GM15510 (cell line): ENCODE measurements around the gene STRA6.

Experiments
- POLR2A ChIP-seq: IDR thresholded peaks from 3 replicates; pipeline ENCODE4 v1.6.1; 2011; ENCODE audit warnings: borderline replicate concordance; ENCODE audit not compliant: insufficient read length; ENCODE audit errors: extremely low read depth

Gene STRA6

GRCh38 chr15:74234598-74234875, 31.9 kb upstream of the STRA6 start:
- no peak for TF ChIP-seq POLR2A

GRCh38 chr15:74233851-74234597, 31.4 kb upstream of the STRA6 start:
- no peak for TF ChIP-seq POLR2A

- no peak for TF ChIP-seq POLR2A
These were observed 30.8 kb upstream of the STRA6 start for GRCh38 chr15:74233373-74233772.

- TF ChIP-seq POLR2A: no peak
These were observed 28.9 kb upstream of the STRA6 start for GRCh38 chr15:74231475-74231874.

- TF ChIP-seq POLR2A: no peak
These were observed 27.1 kb upstream of the STRA6 start for GRCh38 chr15:74229686-74230085.

- no peak for TF ChIP-seq POLR2A
These were observed 26.1 kb upstream of the STRA6 start for GRCh38 chr15:74228723-74229081.

GRCh38 chr15:74227968-74228722, 25.6 kb upstream of the STRA6 start:
- no peak for TF ChIP-seq POLR2A

- TF ChIP-seq POLR2A: no peak
These were observed 24.4 kb upstream of the STRA6 start for GRCh38 chr15:74226761-74227540.

- TF ChIP-seq POLR2A: no peak
These were observed 23.3 kb upstream of the STRA6 start for GRCh38 chr15:74225928-74226327.

- no peak for TF ChIP-seq POLR2A
These were observed 19.9 kb upstream of the STRA6 start for GRCh38 chr15:74222240-74223119.

- no peak for TF ChIP-seq POLR2A
These were observed 19.0 kb upstream of the STRA6 start for GRCh38 chr15:74221399-74222239.

GRCh38 chr15:74220475-74221248, 18.1 kb upstream of the STRA6 start:
- TF ChIP-seq POLR2A: no peak
